GM18867 (cell line): ENCODE measurements around the gene SPHK2.

Experiments
- ATAC-seq: cut with Tn5 transposase; IDR thresholded peaks from one replicate; pipeline ENCODE4 v1.9.1; 2021; ENCODE audit warnings: mild to moderate bottlenecking, moderate library complexity; ENCODE audit not compliant: unreplicated experiment

SPHK2 gene

GRCh38 chr19:48603850-48604249, 15.5 kb upstream of the SPHK2 start:
- no peak for ATAC-seq

DNA sequence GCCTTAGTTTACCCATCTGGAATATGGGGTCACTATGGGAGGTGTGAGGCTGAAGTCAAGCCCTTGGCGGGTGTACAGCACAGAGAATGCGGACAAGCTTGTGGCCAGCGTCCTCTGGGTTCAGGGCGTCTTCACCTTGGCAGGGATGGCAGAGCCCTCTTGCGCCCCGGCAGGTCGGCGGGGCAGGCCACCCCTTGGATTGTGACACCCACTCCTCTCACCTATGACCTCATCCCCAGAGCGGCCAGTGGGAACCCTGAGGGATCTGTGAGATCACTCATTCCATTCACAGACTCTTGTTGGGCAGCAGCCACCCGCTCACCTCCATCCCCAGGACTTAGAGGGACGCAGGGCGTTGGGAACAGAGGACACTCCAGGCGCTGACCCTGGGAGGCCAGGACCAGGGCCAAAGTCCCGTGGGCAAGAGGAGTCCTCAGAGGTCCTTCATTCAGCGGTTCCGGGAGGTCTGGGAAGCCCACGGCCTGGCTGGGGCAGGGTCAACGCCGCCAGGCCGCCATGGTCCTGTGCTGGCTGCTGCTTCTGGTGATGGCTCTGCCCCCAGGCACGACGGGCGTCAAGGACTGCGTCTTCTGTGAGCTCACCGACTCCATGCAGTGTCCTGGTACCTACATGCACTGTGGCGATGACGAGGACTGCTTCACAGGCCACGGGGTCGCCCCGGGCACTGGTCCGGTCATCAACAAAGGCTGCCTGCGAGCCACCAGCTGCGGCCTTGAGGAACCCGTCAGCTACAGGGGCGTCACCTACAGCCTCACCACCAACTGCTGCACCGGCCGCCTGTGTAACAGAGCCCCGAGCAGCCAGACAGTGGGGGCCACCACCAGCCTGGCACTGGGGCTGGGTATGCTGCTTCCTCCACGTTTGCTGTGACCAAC, 12.6 kb upstream of the SPHK2 start, which contains the start of gene SPACA4:
Gene SPACA4 (plus strand): TSS at position 280 of the 896 bp plus-strand sequence. CDS start 237 bp downstream, at position 517.
- no peak for ATAC-seq

- no peak for ATAC-seq
Observed at GRCh38 chr19:48607359-48607755, 11.9 kb upstream of the SPHK2 start.

DNA sequence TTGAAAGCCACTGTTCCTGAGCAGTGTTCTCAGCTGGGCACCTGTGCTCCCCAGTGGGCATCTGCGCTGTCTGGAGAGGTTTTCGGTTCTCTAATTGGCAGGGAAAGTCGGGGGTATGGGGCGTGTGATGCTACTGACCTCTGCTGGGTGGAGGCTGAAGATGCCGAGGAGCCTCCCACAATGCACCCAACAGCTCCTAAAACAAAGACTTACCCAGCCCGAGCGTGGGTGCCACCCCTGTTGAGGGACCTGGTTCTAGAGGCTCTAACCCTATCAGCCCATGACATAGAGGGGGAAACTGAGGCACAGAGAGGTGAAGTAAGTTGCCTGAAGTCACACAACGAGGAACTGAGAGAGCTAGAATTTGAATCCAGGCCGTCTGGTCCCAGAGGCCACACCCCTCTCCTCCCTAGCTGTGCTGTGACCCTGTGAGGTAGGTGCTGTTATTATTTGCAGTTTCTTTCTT, 10.5 kb upstream of the SPHK2 start:
- ATAC-seq: peak; percentile 60

GRCh38 chr19:48609571-48610108, 9.7 kb upstream of the SPHK2 start:
- ATAC-seq: no peak

DNA sequence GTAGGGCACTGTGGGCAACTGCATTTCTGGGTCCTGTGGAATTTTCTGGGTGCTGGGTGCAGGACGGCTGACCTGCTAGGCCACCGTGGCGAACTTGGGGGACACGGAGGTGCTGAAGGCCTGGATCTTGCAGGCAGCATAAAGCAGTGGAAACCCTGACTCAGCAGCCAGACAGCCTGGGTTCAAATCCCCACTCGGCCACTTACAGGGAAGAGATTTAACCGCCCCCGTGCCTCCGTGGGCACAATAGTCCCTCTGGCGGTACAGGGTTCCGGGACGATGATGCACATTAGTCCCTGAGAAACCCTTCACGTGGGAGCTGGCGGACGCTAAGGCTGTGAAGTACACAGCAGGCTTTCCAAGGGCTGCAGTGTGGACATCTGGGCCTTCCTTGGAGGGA, 7.4 kb upstream of the SPHK2 start:
- ATAC-seq: no peak

DNA sequence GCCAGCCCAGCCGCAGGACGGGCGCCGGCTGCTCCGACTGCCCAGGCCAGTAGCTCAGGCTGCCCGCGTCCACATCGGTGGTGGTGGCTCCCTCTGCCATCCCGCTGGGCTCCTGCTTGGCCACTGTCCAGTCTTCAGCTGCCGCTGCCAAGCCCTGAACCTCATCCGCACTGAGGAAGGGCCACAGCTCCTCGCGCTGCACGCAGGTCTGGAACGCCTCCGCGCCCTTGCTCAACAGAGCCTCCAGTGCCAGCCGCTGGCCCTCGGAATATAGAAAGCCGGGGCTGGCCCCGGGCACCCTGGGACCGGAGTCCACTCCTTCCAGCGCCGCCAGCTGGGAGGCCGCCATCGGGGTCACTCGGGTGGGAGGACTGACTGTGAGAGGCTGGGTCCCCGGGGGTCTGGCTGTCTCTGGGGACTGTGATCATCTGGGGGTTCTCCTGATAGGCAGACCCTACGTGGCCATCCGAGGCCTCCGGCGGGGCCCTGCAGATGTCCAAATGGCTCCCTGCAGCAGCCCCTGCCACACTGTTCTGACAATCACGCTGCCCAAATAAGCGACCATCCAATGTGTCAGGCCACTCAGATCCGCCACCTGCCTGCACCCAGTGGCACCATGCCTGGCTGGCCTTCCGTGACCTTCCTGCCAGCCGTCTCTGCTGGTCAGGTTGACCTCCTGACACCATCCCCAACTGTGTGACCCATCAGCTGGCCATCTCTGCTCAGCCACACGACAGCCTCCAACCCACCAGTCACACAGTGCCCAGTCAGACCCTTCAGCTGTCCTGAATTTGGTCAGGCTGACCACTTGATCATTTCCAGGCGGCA, 6.1 kb upstream of the SPHK2 start:
- no peak for ATAC-seq

DNA sequence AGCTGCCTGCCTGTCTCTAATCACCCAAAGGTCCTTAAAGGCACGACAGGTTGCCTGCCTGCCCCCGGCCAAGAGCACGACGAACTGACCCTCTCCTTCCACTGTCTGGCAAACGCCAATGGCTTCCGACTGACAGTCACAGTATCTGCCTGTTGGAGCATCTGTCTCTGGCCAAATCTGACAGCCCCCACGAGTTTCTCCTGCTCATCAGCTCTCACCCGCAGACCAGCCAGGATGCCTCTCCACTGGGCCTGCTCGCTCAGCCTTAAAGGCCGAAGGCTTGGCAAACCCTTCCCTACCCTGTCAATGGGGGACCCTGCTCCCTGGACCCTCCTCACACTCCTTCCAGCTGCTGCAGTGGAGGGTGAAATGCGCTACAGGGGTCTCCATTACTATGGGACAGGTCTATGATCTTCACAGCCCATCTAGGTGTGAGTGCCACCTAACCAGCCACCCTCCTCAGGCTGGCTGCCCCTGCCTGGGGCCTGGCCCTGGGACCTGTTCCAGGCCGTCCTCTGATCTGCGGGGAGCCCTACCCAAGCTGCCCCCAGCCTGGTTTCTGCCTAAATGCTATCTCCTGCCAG, 5.4 kb upstream of the SPHK2 start:
- ATAC-seq: no peak

DNA sequence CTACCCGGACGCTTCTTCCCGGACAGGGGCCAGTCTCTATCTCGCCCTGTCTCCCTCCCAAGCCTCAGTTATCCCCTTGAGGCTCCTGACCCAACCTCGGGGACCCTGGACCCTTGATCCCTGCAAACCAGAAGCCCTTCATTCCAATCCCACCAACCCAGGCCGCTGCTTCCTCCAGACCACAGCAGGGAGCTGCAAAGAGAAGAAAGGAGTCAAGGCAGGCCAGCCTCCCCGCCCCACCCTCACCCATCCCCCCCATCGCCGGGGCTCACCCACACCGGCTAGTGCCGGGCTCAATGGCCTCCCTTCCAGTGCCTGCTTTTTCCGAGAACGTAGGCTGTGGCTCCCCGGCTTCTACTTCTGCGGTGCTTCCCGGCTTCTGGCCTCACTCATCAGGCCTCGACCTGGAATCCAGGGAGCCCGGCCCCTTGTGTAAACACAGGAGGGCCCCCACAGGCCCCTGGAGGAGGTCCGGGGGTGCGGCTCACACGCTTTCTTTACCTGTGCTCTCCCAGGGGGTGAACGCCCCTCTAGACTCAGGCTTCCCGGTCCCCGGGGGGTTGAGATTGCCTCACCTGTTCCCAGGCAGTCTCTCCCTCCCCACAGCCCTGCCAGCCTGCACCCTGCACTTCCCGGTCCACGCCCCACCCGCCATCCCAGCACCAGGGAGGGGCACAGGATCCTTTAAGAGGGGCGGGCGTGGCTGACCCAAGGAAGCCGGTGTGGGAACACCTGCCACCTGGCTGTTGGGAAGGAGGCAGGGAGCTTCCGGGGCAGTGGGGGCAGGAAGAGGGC, 4.7 kb upstream of the SPHK2 start, which contains the start of gene FAM83E:
Gene FAM83E (minus strand): TSS at position 641 of the 795 bp plus-strand sequence. CDS start 1,704 bp downstream, outside the sequence.
- ATAC-seq: no peak

GRCh38 chr19:48615231-48616040, 3.9 kb upstream of the SPHK2 start:
- ATAC-seq: no peak

GRCh38 chr19:48616041-48616436, 3.3 kb upstream of the SPHK2 start:
- no peak for ATAC-seq

- ATAC-seq: no peak
Observed at GRCh38 chr19:48616491-48617056, 2.7 kb upstream of the SPHK2 start.

DNA sequence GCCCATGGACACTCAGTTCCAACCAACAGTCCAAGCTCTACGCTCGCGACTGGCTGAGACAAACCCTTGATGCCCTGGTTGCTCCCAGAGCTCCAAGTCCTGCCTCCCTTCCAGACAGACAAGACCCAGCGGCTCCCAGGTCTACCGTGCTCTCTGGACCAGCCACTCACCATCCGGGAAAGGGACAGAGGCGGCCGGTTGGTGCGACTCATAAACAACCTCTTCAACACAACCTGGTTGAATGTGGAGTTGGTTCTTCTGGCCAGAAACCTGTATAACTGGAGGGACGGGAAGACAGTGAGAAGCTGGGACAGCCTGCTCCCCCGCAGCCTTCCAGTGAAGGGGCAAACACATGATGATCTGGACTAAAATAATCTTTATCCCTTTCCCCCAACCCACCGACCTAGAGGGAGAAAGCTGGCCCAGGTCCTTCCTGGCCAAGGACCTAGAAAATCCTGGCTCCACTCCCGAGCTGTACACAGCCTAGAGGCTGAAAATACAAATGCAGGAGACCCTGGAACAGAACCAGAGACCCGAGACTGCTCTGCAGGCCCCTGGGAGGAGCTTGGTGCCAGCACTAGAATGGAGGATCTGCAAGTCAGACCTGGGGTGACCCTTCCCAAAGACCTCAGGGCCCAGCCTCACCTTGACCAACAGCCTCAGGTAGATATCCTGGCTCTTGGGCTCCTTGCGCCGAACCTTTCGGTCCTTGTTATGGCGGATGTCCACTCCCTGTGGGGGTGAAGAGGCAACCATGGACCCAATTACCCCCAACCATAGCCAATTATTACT, 2.0 kb upstream of the SPHK2 start:
- no peak for ATAC-seq

DNA sequence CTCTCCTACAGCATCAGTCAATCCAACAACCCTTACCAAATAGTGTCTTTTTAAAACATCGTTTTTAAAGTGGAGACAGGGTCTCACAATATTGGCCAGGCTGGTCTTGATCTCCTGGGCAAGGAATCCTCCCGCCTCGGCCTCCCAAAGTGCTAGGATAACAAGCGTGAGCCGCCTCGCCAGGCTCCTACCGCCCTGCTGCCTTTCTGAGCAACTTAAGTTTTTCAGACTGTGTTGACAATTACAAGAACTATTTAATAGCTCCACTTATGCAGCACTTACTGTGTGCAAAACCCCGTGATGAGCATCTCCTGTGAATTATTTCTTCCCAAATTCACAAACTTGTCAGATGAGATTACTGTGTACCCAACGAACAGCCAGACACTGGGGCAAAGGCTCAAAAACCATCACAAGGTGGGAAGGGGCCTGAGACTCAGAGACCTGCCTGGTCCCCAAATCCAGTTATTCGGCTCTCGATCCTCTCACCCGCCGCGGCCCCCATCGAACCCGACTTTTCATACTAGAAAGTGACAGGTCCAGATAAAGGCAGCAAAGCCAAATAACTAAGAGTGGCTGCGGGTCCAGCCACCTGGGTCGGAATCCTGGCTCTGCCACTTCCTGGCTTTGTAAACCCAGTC, 909 bp upstream of the SPHK2 start:
- no peak for ATAC-seq

GRCh38 chr19:48619692-48620585, 633 bp downstream of the SPHK2 start:
- no peak for ATAC-seq

GRCh38 chr19:48623556-48624066, 4.3 kb downstream of the SPHK2 start:
- no peak for ATAC-seq
